ENCODE data around the gene CRYAB. TPM values are rescaled to one million over a fixed set of nuclear protein-coding genes. Genes with fewer than 3 reads are reported as not detected.
A peak's percentile ranks its signal among the peaks of the same experiment; 100 is the strongest.

Gene CRYAB
- total RNA-seq, 3 donors from 2014 or later (not counting 1 experiment from before 2014, with no cell fraction given): not detected

DNA sequence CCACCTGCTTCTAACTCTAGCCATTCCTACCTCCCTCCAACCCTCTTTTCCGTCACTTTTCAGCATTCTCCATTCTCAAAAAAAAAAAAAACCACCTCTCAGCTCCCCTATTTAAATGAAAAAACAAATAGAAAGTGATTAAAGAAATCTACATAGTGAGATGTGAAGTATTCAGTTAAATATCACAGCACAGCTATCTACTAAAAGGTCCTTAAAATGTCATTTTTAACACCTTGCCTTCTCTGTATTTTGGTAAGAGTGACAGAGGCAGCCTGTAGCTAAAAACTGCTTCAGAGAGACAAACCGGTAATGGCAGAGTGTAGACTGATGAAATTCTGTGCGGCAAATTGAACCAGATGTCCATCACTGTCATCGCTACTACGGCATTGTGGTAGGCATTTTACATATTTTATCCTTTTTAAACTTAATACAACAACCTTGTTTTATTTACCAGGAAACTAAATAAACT, 39.8 kb downstream of the CRYAB start:
- Histone ChIP-seq H3K36me3 (ENCODE audit: control insufficient read depth, insufficient read depth, low read length) (peaks cover 11% of the 10 kb centered on the region), H3K4me1 (ENCODE audit: control insufficient read depth, insufficient read depth, low read length) (peaks cover 9% of the 10 kb centered on the region), H3K27ac (ENCODE audit: low read length) (peak overlapping the region; percentile 73), H3K9me3 (ENCODE audit: control insufficient read depth, insufficient read depth, low read length) (no peaks in the 10 kb centered on the region), H3K27me3 (ENCODE audit: control insufficient read depth, insufficient read depth, low read length) (no peaks in the 10 kb centered on the region), H3K4me3 (ENCODE audit: low read length) (peak overlapping the region; percentile 63)
- Mint-ChIP-seq H3K27me3 (ENCODE audit: low read depth in 2 of 2) (no peaks in the 10 kb centered on the region), H3K4me3 (peak overlapping the region; percentile 86), H3K36me3 (no peaks in the 10 kb centered on the region), H3K9me3 (no peaks in the 10 kb centered on the region), H3K27ac (peak overlapping the region; percentile 86 to 94), H3K4me1 (peaks cover 14 to 19% of the 10 kb centered on the region in 2 donors)
- ATAC-seq: no peak
- intact Hi-C loops (cut with micrococcal nuclease): loop anchor here (1.0 to 2.0 kb wide), 3 partner anchors 8 to 203 kb away; partner anchors contain the start of genes CFAP68, FDXACB1, NKAPD1 and PIH1D2
- DNase-seq: no peak
- TF ChIP-seq, protein P1, sequence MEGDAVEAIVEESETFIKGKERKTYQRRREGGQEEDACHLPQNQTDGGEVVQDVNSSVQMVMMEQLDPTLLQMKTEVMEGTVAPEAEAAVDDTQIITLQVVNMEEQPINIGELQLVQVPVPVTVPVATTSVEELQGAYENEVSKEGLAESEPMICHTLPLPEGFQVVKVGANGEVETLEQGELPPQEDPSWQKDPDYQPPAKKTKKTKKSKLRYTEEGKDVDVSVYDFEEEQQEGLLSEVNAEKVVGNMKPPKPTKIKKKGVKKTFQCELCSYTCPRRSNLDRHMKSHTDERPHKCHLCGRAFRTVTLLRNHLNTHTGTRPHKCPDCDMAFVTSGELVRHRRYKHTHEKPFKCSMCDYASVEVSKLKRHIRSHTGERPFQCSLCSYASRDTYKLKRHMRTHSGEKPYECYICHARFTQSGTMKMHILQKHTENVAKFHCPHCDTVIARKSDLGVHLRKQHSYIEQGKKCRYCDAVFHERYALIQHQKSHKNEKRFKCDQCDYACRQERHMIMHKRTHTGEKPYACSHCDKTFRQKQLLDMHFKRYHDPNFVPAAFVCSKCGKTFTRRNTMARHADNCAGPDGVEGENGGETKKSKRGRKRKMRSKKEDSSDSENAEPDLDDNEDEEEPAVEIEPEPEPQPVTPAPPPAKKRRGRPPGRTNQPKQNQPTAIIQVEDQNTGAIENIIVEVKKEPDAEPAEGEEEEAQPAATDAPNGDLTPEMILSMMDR (IDR thresholded peaks at IDR 0.05): no peak
- 67% methylated on average over 5 of the region's 5 CpGs for WGBS (ENCODE audit: insufficient coverage)

DNA sequence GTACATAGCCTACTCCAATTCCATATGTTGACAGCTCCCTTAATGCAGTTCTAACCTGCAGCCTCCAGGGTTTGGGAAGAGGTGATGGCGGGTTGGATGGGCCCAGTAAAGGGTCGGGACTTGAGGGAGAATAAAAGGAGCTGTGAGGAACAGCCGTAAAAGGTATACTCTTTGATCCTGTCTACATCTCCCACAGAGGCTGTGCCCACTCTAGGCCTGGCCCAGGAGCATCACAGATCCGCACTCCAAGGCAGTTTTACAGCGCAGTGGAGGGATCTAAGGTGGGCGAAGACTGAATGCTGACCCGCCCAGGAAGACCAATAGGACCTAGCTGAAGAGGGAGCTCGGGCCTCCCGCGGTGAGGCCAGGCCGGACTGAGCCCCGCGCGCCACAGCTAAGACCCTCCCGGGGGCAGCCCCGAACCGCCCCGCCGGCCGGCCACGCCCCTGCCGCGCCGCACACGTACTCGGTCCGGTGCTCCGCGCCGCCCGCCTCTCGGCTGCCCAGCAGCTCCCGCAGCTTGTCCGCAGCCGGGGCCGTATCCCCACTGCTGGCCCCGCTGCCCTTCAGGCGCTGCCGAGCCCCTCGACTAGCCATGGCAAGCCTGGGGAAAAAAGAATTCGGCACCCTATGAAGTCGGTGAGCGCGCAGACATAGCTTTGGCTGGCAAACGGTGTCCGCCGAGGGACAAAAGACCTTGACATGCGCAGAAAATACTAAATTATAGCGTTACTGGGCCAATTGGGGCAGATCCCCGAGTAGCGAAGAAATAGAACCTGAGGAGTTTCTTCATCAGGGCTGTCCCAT, 40.5 kb downstream of the CRYAB start, which contains the start of gene ALG9:
Gene ALG9 (minus strand): TSS at position 696 of the 807 bp plus-strand sequence. CDS start 99 bp downstream, at position 597.
- no peaks in the 10 kb centered on the region for H3K36me3 Mint-ChIP-seq
- peak within 1 kb of the TSS; percentile 63 for H3K4me3 ChIP-seq (ENCODE audit: low read length)

DNA sequence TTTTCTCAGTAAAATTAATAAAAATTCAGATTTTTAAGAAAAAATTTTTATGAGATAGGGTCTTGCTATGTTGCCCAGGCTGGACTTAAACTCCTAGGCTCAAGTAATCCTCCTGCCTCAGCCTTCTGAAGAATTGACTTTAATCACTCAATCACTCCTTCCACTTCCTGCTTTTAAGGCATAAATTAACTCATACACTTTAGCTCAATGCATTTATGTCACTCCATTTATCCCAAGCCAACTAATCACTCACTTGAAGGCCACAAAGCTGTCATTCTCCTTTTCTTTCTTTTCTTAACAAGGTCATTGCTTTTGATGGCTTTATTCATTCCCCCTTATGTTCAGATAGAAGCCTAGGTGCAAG, 41.1 kb downstream of the CRYAB start:
- peak overlapping the region; percentile 73 for H3K27ac ChIP-seq (ENCODE audit: low read length)
- Mint-ChIP-seq H3K9me3 (no peaks in the 10 kb centered on the region), H3K27me3 (ENCODE audit: low read depth in 2 of 2) (no peaks in the 10 kb centered on the region), H3K4me3 (peak overlapping the region; percentile 86), H3K36me3 (no peaks in the 10 kb centered on the region), H3K27ac (peak overlapping the region; percentile 86 to 94), H3K4me1 (peaks cover 14 to 19% of the 10 kb centered on the region in 2 donors)
- H3K9me3 ChIP-seq (ENCODE audit: control insufficient read depth, insufficient read depth, low read length): no peaks in the 10 kb centered on the region
- no peak for ATAC-seq
- no peak for DNase-seq
- peaks cover 18% of the 10 kb centered on the region for H3K36me3 ChIP-seq (ENCODE audit: control insufficient read depth, insufficient read depth, low read length)
- peak overlapping the region; percentile 63 for H3K4me3 ChIP-seq (ENCODE audit: low read length)
- H3K27me3 ChIP-seq (ENCODE audit: control insufficient read depth, insufficient read depth, low read length): no peaks in the 10 kb centered on the region
- peaks cover 9% of the 10 kb centered on the region for H3K4me1 ChIP-seq (ENCODE audit: control insufficient read depth, insufficient read depth, low read length)
- TF ChIP-seq, protein P1 (IDR thresholded peaks at IDR 0.05): no peak
- intact Hi-C loops (cut with micrococcal nuclease): loop anchor here (2.0 kb wide), 2 partner anchors 104 to 204 kb away; partner anchors contain the start of genes NKAPD1, PIH1D2 and PPP2R1B

More for the DNA sequence above, 40.5 kb downstream of the CRYAB start, which contains the start of gene ALG9:
- peak; percentile 87 to 90 (median 88) for ATAC-seq
- Histone ChIP-seq H3K36me3 (ENCODE audit: control insufficient read depth, insufficient read depth, low read length) (peaks cover 16% of the 10 kb centered on the region), H3K27me3 (ENCODE audit: control insufficient read depth, insufficient read depth, low read length) (no peaks in the 10 kb centered on the region), H3K9me3 (ENCODE audit: control insufficient read depth, insufficient read depth, low read length) (no peaks in the 10 kb centered on the region), H3K4me1 (ENCODE audit: control insufficient read depth, insufficient read depth, low read length) (peaks cover 9% of the 10 kb centered on the region), H3K27ac (ENCODE audit: low read length) (peak within 1 kb of the TSS; percentile 73)
- Mint-ChIP-seq H3K4me3 (peak within 1 kb of the TSS; percentile 86), H3K9me3 (no peaks in the 10 kb centered on the region), H3K4me1 (peaks cover 14 to 19% of the 10 kb centered on the region in 2 donors), H3K27ac (peak within 1 kb of the TSS; percentile 86 to 94), H3K27me3 (ENCODE audit: low read depth in 2 of 2) (no peaks in the 10 kb centered on the region)
- intact Hi-C loops (cut with micrococcal nuclease): loop anchor here (1.0 to 2.0 kb wide), 3 partner anchors 8 to 204 kb away; partner anchors contain the start of genes CFAP68, FDXACB1, NKAPD1 and PIH1D2
- TF ChIP-seq, protein P1 (IDR thresholded peaks at IDR 0.05): no peak
- DNase-seq: peak; percentile 87 to 93
- under 1% methylated on average over 51 of the region's 51 CpGs for WGBS (ENCODE audit: insufficient coverage)

All from natural killer cell (primary cell).